ENCODE data around the gene RNF40. TPM values are rescaled to one million over a fixed set of nuclear protein-coding genes. Genes with fewer than 3 reads are reported as not detected.

Gene RNF40
- 182 TPM for total RNA-seq (ENCODE audit: unreplicated experiment)
- long read RNA-seq, full-length matches to known transcripts, result 4 of 18 reads
- long read RNA-seq, partial matches to known transcripts, result 3 of 18 reads
- long read RNA-seq, other reads (novel, unspliced or antisense), result 11 of 18 reads

DNA sequence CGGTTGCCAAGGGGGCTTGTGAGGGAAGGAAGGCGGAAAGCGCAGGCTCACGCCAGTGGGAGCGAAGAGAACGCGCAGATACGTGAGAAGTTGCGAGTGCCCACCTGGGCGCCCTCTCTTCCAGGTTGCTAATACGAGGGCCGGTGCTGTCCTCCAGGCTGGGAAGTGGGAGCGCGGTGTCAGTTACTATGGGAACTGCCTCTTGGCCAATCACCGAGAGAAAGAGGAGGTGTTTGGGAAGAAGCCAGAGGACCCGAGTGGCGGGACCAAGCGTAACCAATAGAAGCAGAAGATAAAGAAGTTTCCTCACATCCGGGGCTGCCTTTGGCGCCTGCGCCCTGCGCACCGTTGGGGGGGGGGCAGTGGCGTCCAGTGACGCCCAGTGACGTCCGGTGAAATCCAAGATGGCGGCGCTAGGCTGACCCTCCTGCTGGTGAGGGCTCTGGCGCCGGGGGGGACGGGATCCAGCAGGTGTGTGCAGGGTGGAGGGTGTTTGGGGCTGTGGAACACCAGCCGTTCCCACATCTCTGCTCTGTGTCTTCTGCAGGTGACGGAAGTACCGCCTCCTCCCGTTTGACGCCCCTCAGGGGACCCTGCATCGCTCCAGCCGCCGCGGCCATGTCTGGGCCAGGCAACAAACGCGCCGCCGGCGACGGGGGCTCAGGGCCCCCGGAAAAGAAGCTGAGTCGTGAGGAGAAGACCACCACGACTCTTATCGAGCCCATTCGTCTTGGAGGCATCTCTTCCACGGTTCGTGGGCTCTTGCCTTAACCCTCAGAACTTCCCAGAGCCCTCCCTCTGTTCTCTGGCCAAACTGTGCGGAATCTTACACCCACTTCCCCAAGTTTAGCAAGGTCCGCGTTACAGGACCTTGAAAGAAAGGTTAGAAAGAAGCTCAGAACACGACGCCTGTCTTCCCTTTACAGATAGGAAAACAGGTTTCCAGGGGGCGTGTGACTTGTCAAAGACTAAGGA is at the start of gene RNF40, which contains the start of gene CFAP119:
TSS of gene RNF40 (plus strand) at position 395 of the 975 bp plus-strand sequence. CDS start at position 619, 224 bp downstream.
TSS of gene CFAP119 (minus strand) at position 135 of the 975 bp plus-strand sequence. CDS start 314 bp downstream, outside the sequence.
- TF ChIP-seq, protein P1, sequence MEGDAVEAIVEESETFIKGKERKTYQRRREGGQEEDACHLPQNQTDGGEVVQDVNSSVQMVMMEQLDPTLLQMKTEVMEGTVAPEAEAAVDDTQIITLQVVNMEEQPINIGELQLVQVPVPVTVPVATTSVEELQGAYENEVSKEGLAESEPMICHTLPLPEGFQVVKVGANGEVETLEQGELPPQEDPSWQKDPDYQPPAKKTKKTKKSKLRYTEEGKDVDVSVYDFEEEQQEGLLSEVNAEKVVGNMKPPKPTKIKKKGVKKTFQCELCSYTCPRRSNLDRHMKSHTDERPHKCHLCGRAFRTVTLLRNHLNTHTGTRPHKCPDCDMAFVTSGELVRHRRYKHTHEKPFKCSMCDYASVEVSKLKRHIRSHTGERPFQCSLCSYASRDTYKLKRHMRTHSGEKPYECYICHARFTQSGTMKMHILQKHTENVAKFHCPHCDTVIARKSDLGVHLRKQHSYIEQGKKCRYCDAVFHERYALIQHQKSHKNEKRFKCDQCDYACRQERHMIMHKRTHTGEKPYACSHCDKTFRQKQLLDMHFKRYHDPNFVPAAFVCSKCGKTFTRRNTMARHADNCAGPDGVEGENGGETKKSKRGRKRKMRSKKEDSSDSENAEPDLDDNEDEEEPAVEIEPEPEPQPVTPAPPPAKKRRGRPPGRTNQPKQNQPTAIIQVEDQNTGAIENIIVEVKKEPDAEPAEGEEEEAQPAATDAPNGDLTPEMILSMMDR (IDR thresholded peaks at IDR 0.05; ENCODE audit: partially characterized antibody, unreplicated experiment), result no peak
- peaks cover 13% of the 10 kb centered on the region for H3K4me1 Mint-ChIP-seq (ENCODE audit: low read depth, unreplicated experiment)
- H3K36me3 Mint-ChIP-seq (ENCODE audit: unreplicated experiment), result peaks cover 9% of the 10 kb centered on the region
- peaks cover 8% of the 10 kb centered on the region for H3K9me3 Mint-ChIP-seq (ENCODE audit: unreplicated experiment)
- peak within 1 kb of the TSS; percentile 93 for H3K4me3 Mint-ChIP-seq (ENCODE audit: unreplicated experiment)
- peak within 1 kb of the TSS; percentile 81 for H3K27ac Mint-ChIP-seq (ENCODE audit: unreplicated experiment)
- peak; percentile 97 for DNase-seq
- H3K27me3 Mint-ChIP-seq (ENCODE audit: unreplicated experiment), result peaks cover 9% of the 10 kb centered on the region

DNA sequence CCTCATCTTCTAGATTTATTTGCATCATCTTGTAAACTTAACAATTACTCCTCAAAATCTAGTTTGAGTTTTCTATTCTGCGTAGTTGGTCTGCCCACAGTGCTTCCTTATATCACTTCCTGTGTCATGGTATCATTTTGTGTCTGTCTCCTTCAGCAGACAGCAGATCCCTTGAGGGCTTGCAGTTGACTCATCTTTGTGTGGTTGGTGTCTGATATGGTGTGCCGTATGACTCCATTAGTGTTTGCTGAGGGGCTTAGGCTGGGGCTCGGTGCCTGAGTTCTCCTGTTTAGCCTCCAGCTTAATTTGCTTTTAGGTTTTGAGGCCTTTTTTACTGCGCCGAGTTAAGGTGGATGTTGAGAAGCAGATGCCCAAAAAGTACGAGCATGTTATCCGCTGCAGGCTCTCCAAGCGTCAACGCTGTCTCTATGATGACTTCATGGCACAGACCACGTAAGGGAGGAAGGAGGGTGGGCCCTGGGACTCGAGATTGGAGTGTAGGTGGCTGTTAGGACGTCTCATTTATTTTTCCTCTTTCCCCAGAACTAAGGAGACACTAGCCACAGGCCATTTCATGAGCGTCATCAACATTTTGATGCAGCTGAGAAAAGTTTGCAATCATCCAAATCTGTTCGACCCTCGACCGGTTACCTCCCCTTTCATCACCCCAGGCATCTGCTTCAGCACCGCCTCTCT is 46.2 kb upstream of the RNF40 start:
- Mint-ChIP-seq H3K9me3 (ENCODE audit: unreplicated experiment) (peaks cover 1% of the 10 kb centered on the region), H3K4me3 (ENCODE audit: unreplicated experiment) (no peak overlapping the region), H3K27ac (ENCODE audit: unreplicated experiment) (no peak overlapping the region), H3K27me3 (ENCODE audit: unreplicated experiment) (peaks cover 5% of the 10 kb centered on the region), H3K36me3 (ENCODE audit: unreplicated experiment) (peaks cover 2% of the 10 kb centered on the region), H3K4me1 (ENCODE audit: low read depth, unreplicated experiment) (no peaks in the 10 kb centered on the region)
- TF ChIP-seq, protein P1 (IDR thresholded peaks at IDR 0.05; ENCODE audit: partially characterized antibody, unreplicated experiment), result no peak
- DNase-seq, result no peak

DNA sequence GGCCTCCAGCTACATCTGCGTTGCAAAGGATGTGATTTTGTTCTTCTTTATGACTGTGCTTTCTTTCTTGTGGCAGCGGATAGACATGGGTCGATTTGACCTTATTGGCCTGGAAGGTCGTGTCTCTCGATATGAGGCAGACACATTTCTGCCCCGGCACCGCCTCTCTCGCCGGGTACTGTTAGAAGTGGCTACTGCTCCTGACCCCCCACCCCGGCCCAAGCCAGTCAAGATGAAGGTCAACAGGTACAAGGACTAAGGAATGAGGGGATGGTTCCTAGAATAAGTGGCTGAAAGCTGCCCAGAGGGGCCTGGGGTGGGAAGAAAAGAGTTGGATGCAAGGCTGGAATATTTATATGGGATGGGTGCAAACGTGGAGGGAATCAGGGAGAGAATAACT is 42.0 kb upstream of the RNF40 start:
- no peak for DNase-seq
- H3K27me3 Mint-ChIP-seq (ENCODE audit: unreplicated experiment), result peaks cover 16% of the 10 kb centered on the region
- H3K4me3 Mint-ChIP-seq (ENCODE audit: unreplicated experiment), result no peak overlapping the region
- TF ChIP-seq, protein P1 (IDR thresholded peaks at IDR 0.05; ENCODE audit: partially characterized antibody, unreplicated experiment), result no peak
- no peak overlapping the region for H3K27ac Mint-ChIP-seq (ENCODE audit: unreplicated experiment)
- peaks cover 17% of the 10 kb centered on the region for H3K36me3 Mint-ChIP-seq (ENCODE audit: unreplicated experiment)
- peaks cover 9% of the 10 kb centered on the region for H3K9me3 Mint-ChIP-seq (ENCODE audit: unreplicated experiment)
- H3K4me1 Mint-ChIP-seq (ENCODE audit: low read depth, unreplicated experiment), result no peaks in the 10 kb centered on the region

DNA sequence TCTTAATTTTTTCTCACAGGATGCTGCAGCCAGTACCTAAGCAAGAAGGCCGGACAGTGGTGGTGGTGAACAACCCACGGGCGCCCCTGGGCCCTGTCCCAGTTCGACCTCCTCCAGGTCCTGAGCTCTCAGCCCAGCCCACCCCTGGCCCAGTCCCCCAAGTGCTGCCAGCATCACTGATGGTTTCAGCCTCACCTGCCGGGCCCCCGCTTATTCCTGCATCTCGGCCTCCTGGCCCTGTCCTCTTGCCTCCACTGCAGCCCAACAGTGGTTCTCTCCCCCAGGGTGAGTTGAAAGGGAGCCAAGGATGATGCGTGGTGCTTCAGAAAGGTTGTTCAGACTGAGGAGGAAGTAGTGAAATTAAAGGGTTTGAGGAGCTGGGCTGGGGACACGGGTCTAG is 41.4 kb upstream of the RNF40 start:
- no peak overlapping the region for H3K4me3 Mint-ChIP-seq (ENCODE audit: unreplicated experiment)
- no peak for DNase-seq
- TF ChIP-seq, protein P1 (IDR thresholded peaks at IDR 0.05; ENCODE audit: partially characterized antibody, unreplicated experiment), result no peak
- peaks cover 9% of the 10 kb centered on the region for H3K9me3 Mint-ChIP-seq (ENCODE audit: unreplicated experiment)
- H3K27me3 Mint-ChIP-seq (ENCODE audit: unreplicated experiment), result peaks cover 16% of the 10 kb centered on the region
- H3K27ac Mint-ChIP-seq (ENCODE audit: unreplicated experiment), result no peak overlapping the region
- H3K36me3 Mint-ChIP-seq (ENCODE audit: unreplicated experiment), result peaks cover 17% of the 10 kb centered on the region
- H3K4me1 Mint-ChIP-seq (ENCODE audit: low read depth, unreplicated experiment), result no peaks in the 10 kb centered on the region
